ENCODE measurements around the gene FILIP1L.

DNA sequence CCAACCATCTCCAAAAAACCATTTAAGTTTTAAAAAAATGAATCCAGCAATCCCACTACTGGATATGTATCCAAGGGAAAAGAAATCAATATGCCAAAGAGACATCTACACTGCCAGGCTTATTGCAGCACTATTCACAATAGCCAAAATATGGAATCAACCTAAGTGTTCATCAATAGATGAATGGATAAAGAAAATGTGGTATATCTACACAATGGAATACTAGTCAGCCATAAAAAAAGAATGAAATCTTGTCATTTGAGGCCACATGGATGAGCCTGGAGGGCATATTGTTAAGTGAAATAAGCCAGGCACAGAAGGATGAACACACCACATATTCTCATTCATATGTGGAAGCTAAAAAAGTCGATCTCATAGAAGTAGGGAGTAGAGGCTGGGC, 136.1 kb downstream of the FILIP1L start:
- TF ChIP-seq, protein P1, sequence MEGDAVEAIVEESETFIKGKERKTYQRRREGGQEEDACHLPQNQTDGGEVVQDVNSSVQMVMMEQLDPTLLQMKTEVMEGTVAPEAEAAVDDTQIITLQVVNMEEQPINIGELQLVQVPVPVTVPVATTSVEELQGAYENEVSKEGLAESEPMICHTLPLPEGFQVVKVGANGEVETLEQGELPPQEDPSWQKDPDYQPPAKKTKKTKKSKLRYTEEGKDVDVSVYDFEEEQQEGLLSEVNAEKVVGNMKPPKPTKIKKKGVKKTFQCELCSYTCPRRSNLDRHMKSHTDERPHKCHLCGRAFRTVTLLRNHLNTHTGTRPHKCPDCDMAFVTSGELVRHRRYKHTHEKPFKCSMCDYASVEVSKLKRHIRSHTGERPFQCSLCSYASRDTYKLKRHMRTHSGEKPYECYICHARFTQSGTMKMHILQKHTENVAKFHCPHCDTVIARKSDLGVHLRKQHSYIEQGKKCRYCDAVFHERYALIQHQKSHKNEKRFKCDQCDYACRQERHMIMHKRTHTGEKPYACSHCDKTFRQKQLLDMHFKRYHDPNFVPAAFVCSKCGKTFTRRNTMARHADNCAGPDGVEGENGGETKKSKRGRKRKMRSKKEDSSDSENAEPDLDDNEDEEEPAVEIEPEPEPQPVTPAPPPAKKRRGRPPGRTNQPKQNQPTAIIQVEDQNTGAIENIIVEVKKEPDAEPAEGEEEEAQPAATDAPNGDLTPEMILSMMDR (conservative IDR thresholded peaks at IDR 0.05) = no peak
- TF ChIP-seq ZFX (IDR thresholded peaks at IDR 0.05) = no peak
